ENCODE data around the gene SIK2.
"Not testable (repeated sequence)": the region's sequence is repeated elsewhere in the genome, so short reads cannot be mapped to it uniquely, and the experiment has no call there.

SIK2 gene

DNA sequence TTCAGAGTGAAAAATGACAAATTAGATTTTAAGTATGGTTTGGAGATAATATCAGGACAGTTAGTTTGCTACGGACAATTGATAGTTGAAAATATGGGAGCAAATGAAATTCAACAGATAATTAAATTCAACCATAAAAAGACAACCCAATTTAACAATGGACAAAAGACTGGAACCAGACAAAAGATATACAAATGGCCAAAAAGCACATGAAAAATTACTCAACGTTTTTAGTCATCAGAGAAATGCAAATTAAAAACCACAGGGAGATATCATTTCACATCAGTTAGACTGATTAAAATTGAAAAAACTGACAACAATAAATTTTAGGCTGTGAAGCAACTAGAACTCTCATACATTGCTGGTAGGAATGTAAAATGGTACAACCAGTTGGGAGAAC lies 27.2 kb downstream of the SIK2 start:
- DNase-seq = no peak

DNA sequence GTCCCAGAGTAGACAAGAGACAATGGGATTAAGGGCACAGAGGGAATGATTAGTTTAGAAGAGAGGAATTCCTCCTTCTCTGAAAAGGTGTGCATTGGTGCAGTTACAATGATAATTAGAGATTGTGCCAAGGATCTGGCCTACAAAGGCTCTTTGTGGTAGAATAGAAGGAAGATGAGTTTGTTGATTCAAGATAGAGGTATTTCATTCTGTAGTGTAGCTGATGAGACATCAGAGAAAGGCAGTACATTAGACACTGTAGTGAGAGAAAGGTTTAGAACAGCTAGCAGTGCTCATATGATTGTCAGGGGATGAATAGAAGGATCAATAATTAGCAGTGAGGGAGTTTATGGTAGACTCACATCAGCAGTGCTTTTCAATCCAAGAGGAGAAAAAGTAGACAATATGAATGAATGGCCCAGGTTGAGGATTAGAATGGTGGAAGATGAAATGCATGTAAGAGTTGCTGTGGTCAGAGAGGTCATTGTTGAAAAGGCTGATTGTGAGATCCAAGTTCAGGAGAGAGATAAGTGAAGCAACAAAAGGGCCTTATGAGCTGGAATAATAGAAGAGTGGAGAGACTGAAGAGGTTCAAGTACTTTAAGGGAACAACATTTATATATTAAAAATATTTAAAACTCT lies 28.9 kb downstream of the SIK2 start:
- no peak for DNase-seq

DNA sequence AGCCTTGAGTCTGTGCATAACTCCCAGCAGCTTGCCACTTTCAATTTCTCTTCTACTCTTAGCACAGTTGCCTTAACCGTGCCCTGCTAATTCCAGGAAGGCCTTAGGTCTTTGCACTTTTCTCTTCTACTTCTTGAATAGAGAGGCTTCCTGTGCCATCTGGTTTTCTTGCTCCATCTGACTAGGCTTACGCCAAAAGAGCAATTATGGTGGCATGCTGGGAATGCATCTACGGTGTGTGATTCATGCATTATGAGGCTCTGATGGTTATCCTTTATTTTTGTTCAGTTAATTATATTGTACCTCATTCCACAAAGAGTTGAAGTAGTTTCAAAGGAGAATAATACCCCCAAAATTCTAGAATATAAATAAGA lies 29.4 kb downstream of the SIK2 start:
- no peak for DNase-seq

DNA sequence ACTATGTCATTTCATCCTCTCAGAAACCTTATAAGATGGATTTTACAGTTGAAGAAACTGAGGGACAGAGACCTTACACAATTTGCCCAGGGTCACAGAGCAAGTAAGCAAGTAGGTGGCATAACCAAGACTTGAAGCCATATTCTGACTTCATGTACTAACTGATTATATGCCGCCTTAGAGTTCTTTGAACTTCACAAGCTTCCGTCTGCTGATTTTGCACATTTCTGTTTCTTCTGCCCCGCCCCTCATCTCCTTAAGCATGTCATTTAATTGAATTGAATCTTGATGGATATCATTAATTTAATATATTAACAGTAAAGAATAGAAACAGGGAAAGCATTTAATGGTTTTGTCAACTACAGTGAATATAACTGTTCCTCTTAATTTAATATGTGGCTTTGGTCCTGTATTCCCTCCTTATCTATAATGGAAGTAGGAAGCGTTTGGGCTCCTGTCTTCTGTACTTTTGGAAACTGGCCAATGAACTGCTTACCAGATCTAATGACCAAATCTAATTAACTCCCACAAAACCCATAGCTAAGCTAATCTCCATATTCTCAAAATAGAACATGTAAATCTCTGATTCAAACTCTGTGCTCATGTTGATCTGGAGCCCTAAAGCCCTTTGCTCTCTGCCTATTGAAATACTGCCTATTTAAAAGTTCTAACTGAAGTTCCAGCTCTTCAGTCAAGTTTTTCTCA lies 30.4 kb downstream of the SIK2 start:
- DNase-seq = no peak

DNA sequence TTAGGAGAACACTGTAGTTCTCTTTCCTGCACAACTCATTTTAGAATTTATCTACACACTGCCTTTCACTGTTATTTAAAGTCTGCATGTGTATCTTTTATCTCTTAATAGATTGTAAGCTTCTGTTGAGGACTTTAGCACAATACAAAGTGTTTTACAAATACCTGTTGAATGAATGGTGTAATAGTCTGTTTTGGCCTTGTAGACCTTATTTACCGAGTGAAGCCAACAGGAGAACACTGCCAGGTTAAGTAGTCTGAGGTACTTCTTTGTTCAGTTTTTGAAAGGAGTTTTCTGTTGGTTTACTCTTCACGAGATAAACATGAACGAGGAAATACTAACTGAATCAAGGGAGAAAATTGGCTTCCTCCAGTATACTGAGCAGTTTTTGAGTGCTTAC lies 31.0 kb downstream of the SIK2 start:
- DNase-seq = no peak

DNA sequence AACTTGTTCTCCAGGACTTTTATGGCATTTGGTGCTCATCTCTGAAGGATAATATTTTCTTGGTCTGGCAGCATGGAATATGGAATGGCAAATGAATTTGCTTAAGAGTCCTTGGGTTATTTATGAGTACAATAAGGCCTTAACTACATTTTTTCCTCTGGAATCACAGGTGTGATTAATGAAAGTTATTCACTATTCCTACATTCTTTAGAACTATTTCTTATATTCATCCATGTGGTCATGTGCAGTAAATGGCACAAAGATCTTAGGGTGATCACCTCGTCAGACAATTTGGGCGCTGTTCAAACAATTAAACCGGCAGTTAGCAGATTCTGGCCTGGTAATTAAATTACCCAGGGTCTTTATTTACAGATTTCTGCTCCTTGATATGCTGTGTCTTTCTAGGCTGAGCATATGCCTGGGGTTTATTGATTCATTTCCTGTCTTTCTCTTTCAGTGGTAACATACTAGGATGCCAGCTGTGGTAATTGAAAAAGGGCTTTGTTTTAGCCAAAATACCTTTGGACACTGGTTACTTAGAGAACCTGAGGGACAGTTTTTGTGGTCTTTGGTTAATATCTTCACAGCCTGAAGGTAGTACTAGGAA lies 31.6 kb downstream of the SIK2 start:
- DNase-seq = no peak

DNA sequence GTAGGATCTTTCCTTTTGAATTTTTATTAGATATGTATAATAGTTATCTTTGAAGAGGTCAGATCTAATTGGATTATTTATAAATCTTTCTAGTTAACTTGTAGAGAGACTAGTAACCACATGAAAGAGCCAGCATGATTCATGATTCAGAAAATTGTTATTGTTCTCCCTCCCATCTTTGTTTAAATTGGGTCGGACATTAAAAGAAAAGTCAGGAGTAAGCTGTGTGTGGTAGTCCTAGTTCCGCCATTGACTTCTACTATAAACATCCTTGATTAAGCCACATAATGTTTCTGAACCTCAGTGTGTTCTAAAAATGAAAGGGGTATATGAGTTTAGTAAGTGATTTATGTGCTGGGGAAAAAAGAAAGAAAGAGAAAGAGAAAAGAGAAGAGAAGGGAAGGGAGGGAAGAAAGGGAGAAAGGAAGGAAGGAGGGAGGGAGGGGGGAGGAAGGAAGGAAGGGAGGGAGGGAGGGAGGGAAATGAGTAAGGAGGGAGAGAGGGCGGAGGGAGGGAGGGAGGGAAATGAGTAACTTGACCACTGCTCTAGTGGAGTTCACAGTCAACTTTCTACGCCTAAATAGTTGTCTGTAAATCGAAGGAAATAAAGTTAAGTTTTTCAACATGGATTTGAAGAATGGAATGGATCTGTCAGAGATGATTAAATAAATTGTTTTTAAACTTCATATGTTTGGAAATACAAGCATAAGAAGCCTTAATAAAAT lies 32.9 kb downstream of the SIK2 start:
- no peak for DNase-seq

DNA sequence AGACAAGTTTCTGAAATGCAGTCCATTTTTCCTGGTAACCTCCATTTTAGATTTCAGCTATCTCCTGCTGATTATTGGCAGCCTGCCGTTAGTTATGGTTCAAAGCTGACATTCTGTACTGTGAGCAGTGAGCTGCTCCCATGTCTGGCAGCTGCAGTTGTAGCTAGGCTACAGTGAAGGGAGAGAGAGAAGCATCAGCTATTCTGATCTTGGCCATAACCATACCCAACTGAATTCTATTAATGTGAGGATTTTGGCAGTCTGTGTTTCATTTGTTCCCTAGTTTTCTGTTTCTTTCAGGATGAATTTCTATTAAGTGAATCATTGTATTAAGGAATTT lies 33.4 kb downstream of the SIK2 start:
- DNase-seq = no peak

DNA sequence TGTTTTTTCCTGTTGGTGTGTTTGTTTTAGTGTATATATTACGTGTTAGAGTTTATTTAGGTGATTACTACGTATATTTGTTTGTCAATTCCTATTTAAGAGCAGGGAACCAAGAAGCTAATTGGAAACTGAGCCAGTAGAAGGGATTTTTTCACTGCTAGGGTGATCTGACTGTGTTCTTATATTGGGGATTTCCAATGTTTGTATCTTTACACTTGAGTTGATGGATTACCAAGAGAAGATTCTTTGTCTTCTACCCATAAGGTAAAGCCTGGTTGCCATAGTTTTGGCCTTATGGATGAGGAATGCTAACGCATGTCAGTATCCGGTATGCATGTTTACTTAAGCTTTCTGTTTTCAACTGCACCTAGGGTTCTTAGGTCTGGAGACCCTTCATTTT lies 35.6 kb downstream of the SIK2 start:
- no peak for DNase-seq

DNA sequence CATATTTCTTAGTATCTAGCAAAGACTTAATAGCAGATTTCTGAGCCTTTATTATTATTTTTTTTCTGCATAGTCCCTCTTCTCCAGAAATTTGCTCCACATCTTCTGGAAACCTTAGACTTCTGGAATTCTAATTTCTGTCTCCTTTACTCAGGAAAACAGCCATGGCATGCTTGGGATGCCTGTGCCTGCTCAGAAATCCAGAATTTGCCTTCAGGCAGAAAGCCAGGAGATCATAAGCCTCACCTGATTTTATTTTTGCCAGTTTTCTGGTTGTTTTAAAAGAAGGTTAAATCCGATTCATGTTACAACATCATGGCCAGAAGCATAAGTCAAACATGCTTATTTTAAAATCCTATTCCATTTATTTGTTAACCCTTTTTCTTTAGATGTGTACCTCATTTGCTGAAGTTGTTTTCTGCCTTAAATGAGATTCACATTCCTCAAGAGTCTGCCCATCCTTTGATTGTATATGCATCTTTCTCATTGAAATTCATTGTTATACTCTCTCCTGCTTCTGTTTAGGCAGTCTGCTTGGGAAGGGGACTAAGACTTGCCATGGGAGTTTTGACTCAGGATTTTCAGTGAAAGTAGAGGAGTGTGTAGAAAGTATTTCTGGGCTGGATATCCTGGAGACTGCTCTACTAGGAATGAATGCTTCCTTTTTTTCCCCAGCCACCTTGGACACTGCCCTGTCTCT lies 37.1 kb downstream of the SIK2 start:
- no peak for DNase-seq

DNA sequence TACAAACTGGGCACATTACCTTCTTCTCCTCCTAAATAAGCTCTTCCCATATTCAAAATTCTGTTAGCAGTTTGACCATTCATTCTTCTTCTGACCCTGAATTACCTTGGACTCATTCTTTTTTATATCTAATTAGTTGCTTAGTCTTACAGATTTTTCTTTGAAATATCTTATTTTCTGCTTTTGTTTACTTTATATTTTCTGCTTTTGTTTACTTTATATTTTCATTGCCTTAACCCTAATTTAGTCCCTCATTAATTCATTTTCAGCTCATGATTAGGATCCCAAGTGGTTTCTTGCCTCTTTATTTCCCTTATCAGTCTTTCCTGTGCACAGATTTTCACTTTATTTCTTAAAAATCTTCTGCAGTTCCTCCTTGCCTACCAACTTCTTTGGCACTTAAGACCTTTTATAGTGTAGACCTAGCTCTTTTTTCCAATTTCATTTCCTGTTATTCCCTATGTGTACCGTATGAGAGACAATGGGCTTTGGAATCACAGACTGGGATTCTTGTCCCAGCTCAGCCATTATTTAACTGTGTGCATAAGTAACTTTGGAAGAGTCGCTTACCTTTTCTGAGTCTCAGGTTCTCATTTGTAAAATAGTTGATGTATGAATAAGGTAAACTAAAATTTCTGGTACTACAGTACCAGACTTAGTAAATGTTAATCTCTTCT lies 39.2 kb downstream of the SIK2 start:
- no peak for DNase-seq

DNA sequence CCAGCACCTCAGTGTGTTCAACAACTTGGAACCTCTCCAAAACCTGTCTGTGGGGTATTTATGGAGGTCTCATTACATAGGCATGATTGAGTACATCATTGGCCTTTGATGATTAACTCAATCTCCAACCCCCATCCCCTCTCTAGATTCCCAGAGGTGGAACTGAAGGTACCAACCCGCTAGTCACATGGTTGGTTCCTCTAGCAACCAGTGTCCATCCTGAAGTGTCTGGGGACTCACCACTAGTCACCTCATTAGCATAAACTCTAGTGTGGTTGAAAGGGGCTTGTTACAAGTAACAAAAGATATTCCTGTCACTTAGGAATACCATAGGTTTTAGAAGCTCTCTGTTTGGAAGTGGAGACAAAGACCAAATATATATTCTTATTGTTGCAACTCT lies 40.3 kb downstream of the SIK2 start:
- DNase-seq = no peak

DNA sequence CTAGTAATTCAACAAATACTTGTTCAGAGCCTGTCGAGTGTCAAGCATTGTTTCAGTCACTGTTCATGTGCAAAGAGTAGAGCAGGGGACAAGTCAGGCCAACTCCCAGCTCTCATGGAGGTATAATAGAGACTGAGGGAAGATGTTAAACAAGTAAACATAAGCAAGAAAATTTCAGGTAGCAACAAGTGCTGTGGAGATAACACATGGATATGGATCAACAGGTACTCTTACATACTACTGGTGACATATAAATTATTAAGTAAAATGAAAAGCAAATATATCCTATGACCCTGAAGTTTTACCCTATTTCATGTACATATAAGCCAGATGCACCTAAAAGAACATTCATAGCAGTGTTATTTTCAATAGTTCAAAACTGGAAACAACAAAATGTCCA lies 42.7 kb downstream of the SIK2 start:
- DNase-seq = no peak

DNA sequence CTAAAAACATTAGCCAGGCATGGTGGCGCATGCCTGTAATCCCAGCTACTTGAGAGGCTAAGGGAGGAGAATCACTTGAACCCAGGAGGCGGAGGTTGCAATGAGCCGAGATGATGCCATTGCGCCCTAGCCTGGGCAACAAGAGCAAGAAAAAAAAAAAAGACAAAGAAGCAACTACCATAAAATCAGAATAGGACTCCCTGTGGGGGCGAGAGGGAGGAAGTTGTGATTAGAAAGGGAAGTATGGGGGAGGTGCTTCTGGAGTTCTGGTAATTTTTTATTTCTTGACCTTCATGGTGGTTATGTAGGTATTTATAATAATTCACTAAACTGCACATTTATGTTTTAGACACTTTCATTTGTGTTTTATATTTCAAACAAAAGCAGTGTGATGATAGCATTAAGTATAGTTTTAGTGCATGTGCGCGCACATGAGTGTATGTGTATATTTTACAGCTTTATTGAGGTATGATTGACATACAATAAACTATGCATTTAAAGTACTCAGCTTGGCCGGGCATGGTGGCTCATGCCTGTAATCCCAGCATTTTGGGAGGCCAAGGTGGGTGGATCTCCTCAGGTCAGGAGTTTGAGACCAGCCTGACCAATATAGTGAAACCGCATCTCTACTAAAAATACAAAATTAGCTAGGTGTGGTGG lies 43.5 kb downstream of the SIK2 start:
- no peak for DNase-seq

DNA sequence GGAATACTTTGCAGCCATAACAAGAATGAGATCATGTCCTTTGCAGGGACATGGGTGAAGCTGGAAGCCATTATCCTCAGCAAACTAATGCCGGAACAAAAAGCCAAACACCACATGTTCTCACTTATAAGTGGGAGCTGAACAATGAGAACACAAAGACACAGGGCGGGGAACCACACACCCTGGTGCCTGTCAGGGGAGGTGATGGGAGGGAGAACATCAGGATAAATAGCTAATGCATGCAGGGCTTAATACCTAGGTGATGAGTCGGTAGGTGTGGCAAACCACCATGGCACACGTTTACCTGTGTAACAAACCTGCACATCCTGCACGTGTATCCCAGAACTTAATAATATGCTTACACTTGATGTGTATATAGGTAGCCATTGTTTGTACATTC lies 49.1 kb downstream of the SIK2 start:
- not testable (repeated sequence) for DNase-seq

DNA sequence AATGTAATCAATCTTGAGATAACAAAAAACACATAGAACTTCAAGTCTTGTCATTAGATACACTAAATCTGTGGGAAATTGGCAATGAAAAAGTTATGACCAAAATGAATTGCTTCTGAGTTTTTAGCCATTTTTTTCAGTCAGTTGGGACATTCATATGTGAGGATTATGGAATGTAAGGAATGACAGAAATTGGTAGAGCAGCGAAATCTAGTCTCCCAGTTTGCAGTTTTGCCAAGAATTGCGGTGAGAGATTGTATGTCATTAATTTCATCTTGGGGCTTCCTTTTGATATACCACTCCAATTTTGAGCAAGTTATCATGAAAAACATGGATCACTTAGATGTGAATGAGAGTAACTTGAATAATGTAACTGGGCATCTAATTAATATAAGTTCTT lies 49.9 kb downstream of the SIK2 start:
- DNase-seq = no peak

DNA sequence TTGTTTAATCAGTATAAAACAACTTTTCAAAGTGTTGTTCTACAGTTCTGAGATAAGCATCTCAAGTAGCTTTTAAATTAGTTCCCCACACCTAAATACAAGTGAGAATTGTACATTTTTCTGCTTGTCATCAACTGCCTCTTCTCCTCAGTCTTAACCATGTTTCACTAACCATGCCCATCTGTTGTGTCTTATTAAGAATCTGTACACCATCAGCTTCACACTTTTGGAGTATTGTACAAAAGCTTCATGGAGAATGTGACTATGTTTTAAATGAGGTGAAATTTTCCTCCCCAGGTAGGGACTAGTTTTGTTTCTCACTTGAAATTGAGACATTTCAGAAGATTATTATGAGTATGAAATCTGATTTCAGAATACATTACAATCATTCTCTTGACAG lies 52.4 kb downstream of the SIK2 start:
- no peak for DNase-seq

DNA sequence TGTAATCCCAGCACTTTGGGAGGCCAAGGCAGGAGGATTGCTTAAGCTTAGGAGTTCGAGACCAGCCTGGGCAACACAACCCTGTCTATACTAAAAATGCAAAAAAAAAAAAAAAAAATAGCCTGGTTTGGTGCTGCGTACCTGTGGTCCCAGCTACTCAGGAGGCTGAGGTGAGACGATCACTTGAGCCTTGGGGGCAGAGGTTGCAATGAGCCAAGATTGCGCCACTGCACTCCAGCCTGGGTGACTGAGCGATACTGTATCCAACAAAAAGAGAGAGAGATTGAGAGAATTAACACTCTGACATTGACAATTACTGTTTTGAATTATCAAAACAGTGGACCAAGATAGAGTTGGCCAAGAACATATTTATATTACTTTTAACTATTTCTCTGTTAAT lies 53.7 kb downstream of the SIK2 start:
- no peak for DNase-seq

DNA sequence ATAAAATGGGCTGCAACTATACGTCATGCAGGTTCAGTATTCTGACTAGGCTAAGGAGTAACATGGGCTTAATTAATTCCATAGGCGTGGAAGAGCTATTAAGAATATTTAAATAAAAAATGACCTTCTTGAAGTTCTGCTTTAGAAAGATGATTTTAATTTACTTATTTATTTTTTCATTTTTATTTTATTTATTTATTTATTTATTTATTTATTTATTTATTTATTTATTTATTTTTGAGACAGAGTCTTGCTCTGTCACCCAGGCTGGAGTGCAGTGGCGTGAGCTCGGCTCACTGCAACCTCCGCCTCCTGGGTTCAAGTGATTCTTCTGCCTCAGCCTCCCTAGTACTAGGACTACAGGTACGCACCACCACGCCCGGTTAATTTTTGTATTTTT lies 55.7 kb downstream of the SIK2 start:
- DNase-seq = not testable (repeated sequence)

DNA sequence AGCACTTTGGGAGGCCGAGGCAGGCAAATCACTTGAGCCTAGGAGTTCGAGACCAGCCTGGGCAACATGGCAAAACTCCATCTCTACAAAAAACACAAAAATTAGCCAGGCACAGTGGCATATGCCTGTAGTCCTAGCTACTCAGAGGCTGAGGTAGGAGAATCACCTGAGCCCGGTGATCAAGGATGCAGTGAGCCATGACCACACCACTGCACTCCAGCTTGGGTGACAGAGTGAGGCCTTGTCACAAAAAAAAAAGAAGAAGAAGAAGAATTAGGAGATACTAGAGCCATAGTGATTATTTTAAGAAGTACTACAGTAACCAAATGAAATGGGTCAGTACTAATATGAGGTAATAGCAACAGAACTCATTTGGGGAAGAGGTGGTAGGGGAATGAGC lies 56.2 kb downstream of the SIK2 start:
- not testable (repeated sequence) for DNase-seq

DNA sequence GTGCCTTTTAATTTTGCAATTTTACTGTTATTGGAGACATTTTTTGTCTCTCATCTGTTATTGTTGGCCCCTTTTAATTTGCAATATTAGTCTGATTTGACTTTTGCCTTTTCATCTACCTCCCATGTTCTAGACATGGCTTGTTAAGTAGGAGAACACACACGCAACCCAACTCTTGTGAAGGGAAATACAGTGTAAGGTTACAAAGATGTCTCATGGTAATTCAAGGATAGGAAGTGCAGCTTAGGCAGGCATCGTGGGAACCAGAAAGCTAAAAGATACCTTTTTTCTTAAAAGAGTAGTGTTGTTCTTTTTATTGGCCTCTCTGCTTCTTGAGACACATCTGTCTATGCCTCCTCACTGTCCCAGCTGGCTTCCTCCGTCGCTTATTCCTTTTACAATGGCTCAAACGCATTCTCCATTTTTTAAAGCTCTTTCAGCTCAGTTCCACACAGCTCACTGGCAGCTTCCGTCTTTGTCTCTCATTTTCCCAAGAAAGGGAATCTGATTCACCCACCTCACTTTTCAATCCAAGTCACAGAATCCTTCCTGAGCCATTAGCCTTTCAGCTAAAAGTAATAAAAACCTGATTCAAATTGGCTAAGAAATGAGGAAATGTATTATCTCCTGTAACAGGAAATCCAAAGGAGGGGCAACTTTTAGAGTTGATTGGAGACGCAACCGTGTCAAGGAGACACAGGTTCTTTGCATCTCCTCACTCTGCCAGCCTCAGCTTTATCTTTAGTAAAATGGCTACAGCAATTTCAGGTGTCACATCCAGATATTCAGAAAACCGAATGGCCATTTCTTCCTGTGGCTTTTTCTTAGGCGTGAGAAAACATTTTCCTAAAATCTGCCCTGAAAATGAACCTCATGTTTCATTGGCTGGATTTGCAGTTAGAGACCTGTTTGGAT lies 57.2 kb downstream of the SIK2 start:
- DNase-seq = no peak

Data from stimulated activated CD8-positive, alpha-beta memory T cell treated with anti-CD3 and anti-CD28 coated beads, Interleukin-4, amount 100 ng/mL, for 48 hours (primary cell).